PC-3 (cell line): ENCODE measurements around the gene SVIL. TPM values are rescaled to one million over a fixed set of nuclear protein-coding genes. Genes with fewer than 3 reads are reported as not detected.

ENCODE experiments used
- ATAC-seq: fragments of 200-7000 bp; cut with Tn5 transposase; 2 replicates; pipeline ENCODE4 v1.9.1; 2020; ENCODE audit warnings: mild to moderate bottlenecking, moderate library complexity
- BruUV-seq: library from RNA; stranded (reverse); fragments of 400-500 nt; replicated peaks from 2 replicates; lab custom pipeline; 2021; lab: Mats Ljungman, UMichigan
- CTCF ChIA-PET: fragments of 300-600 bp; sonication (Branson Sonifier 250); formaldehyde crosslinking; loops from one replicate; lab custom pipeline; 2022; ENCODE audit warnings: antibody characterized with exemption; lab: Charles Lee
- POLR2A ChIA-PET: fragments of 300-600 bp; sonication (Branson Sonifier 250); formaldehyde crosslinking; loops from one replicate; lab custom pipeline; 2022; ENCODE audit warnings: antibody characterized with exemption; ENCODE audit not compliant: unreplicated experiment; lab: Charles Lee
- DNase-seq: peaks from one replicate; pipeline ENCODE4 v3.0.0-alpha.2; 2015
- H2AFZ ChIP-seq: fragments of 300-600 bp; sonication (generic); 2 replicates; pipeline ENCODE4 v1.6.0; 2016; ENCODE audit warnings: antibody characterized with exemption, low read length
- H3F3A ChIP-seq: fragments of 300-600 bp; sonication (generic); one replicate; pipeline ENCODE4 v1.6.0; 2017; ENCODE audit warnings: antibody characterized with exemption, low read length, control low read depth, mild to moderate bottlenecking; ENCODE audit not compliant: unreplicated experiment
- H3K27ac ChIP-seq: fragments of 300-600 bp; sonication (generic); 2 replicates; pipeline ENCODE4 v1.5.1; 2016; ENCODE audit warnings: mild to moderate bottlenecking, low read length
- H3K27me3 ChIP-seq: fragments of 300-600 bp; sonication (generic); 2 replicates; pipeline ENCODE4 v1.6.1; 2016; ENCODE audit warnings: low read length, mixed read lengths
- H3K36me3 ChIP-seq: fragments of 300-600 bp; sonication (generic); 2 replicates; pipeline ENCODE4 v1.6.1; 2016; ENCODE audit warnings: low read depth, mixed run types, low read length, mixed read lengths
- H3K4me1 ChIP-seq: fragments of 300-600 bp; sonication (generic); 2 replicates; pipeline ENCODE4 v1.5.1; 2016; ENCODE audit warnings: low read length; ENCODE audit not compliant: insufficient read depth
- H3K4me2 ChIP-seq: fragments of 300-600 bp; sonication (generic); 2 replicates; pipeline ENCODE4 v1.6.0; 2016; ENCODE audit warnings: low read length
- H3K4me3 ChIP-seq: fragments of 300-600 bp; sonication (generic); 2 replicates; pipeline ENCODE4 v1.5.1; 2016; ENCODE audit warnings: mild to moderate bottlenecking, low read length, mixed read lengths
- H3K79me2 ChIP-seq: fragments of 300-600 bp; sonication (generic); 2 replicates; pipeline ENCODE4 v1.6.1; 2017; ENCODE audit warnings: low read length, mixed read lengths
- H3K9ac ChIP-seq: fragments of 300-600 bp; sonication (generic); 2 replicates; pipeline ENCODE4 v1.6.0; 2016; ENCODE audit warnings: mild to moderate bottlenecking, low read length
- H3K9me2 ChIP-seq: fragments of 300-600 bp; sonication (generic); replicated peaks from 2 replicates; pipeline ENCODE4 v1.6.1; 2016; ENCODE audit warnings: mixed run types, low read length, mixed read lengths
- H3K9me3 ChIP-seq: fragments of 300-600 bp; sonication (generic); 2 replicates; pipeline ENCODE4 v1.6.1; 2016; ENCODE audit warnings: low read length, mixed read lengths
- H4K20me1 ChIP-seq: fragments of 300-600 bp; sonication (generic); 2 replicates; pipeline ENCODE4 v1.6.1; 2016; ENCODE audit warnings: low read length, mixed read lengths
- EZH2 ChIP-seq: fragments of 300-600 bp; sonication (generic); IDR thresholded peaks from one replicate; pipeline ENCODE4 v1.6.1; 2017; ENCODE audit warnings: antibody characterized with exemption, mild to moderate bottlenecking, low read length; ENCODE audit not compliant: unreplicated experiment
- EZH2phosphoT487 ChIP-seq: fragments of 300-600 bp; sonication (generic); IDR thresholded peaks from 2 replicates; pipeline ENCODE4 v1.6.1; 2018; ENCODE audit warnings: mild to moderate bottlenecking, antibody characterized with exemption, low read length, borderline replicate concordance
- intact Hi-C: fragments of 100-400 bp; cut with micrococcal nuclease; formaldehyde crosslinking; loops from 2 replicates; pipeline ENCODE4 v1.9.0; 2023
- total RNA-seq: library from RNA; depleted of rRNA; stranded (reverse); fragments of >200 nt; gene quantifications from 2 replicates; pipeline ENCODE4 v1.2.3, GENCODE V29; 2014
- TF ChIP-seq, protein P1 (sequence below): fragments of 300-600 bp; sonication (generic); conservative IDR thresholded peaks from 2 replicates; pipeline ENCODE4 v1.5.1; 2017; ENCODE audit warnings: antibody characterized with exemption, low read depth, mild to moderate bottlenecking, low read length

Gene SVIL
- total RNA-seq, 1 experiment from 2014 or later: 19.2 TPM

DNA sequence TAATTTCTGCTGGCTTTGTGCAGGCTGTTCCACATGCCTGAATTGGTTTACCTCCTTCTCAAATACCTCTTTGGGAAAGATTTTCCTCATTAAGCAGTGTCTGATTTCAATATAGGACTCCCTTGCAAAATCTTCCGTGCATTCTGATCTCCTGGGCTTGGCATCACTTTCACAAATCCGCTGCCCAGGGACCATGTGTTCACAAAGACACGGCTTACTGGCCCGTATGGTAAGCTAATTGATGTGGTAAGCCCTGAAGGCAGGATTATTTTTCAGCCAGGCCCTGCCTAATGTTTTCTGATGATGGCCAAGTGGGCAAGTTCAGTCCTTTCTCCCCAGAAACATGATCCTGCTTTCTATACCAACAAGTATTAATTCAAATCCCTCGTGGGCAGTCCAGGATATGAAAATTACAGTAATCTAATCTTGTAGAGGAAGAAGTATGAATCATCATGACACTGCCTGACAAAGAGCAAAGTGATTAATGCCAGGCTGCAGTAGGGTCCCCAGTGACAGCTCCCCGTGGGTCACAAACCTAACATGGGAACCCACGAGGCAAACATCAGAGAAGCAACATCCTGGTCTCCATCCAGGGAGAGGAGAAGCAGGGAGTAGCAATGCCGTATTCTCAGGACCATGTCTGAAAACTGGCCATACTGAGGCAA lies 11.6 kb upstream of the SVIL start:
- H3K4me2 ChIP-seq: peak overlapping the region; percentile 47
- no peaks in the 10 kb centered on the region for H3K9me3 ChIP-seq
- H2AFZ ChIP-seq: no peak overlapping the region
- H3K79me2 ChIP-seq: peaks cover 36% of the 10 kb centered on the region
- BruUV-seq: no TSS peak
- ChIA-PET POLR2A (no interaction called here), CTCF (no interaction called here)
- H3K4me3 ChIP-seq: no peak overlapping the region
- no peaks in the 10 kb centered on the region for H3F3A ChIP-seq
- H3K4me1 ChIP-seq: peaks cover 37% of the 10 kb centered on the region
- ATAC-seq (peak; percentile 65), DNase-seq (peak; percentile 57)
- no peaks in the 10 kb centered on the region for H3K36me3 ChIP-seq
- 0 out of 2 replicates have a peak overlapping the region, but pooled peaks have one; percentile 9 for H3K9ac ChIP-seq
- H3K9me2 ChIP-seq: no peaks in the 10 kb centered on the region
- H3K27ac ChIP-seq: peak overlapping the region; percentile 60
- no peaks in the 10 kb centered on the region for H3K27me3 ChIP-seq
- intact Hi-C loops: no loop called here
- no peaks in the 10 kb centered on the region for H4K20me1 ChIP-seq
- no peak for TF ChIP-seq EZH2phosphoT487
- TF ChIP-seq, protein P1, sequence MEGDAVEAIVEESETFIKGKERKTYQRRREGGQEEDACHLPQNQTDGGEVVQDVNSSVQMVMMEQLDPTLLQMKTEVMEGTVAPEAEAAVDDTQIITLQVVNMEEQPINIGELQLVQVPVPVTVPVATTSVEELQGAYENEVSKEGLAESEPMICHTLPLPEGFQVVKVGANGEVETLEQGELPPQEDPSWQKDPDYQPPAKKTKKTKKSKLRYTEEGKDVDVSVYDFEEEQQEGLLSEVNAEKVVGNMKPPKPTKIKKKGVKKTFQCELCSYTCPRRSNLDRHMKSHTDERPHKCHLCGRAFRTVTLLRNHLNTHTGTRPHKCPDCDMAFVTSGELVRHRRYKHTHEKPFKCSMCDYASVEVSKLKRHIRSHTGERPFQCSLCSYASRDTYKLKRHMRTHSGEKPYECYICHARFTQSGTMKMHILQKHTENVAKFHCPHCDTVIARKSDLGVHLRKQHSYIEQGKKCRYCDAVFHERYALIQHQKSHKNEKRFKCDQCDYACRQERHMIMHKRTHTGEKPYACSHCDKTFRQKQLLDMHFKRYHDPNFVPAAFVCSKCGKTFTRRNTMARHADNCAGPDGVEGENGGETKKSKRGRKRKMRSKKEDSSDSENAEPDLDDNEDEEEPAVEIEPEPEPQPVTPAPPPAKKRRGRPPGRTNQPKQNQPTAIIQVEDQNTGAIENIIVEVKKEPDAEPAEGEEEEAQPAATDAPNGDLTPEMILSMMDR: no peak
- TF ChIP-seq EZH2: no peak

DNA sequence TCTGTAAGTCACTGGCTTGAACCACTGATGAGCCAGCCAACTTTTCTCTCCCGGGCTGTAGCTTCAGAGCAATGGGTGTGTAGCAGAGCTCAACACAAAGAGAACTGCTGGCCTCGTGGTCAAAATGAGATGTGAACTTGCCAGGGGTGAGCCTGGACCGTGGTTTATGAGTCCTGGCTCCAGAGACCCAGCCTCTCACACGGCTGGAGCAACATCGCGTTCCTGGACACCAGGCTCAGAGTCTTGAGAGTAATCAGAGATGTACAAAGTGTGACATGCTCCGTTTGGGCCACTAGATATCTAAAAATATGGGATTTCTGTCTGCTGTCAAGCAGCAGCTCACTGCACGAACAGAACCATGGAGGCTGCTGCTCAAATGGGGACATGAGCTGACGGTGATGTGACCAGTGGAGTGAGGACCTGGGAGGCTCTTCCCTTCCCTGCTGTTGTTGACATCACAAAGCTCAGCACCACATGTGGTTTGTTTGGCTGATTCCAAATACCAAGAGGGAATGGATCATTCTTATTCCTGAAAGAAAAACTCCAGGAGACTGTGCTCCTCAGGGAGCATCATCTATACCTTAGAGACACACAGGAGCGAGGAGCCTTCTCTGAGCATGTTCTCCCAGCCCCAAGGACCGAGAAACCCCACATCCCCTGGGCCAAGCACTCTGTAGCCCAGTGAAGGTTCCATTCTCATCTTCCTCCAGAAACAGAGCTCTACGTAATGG lies 9.2 kb upstream of the SVIL start:
- H3K9me2 ChIP-seq: no peaks in the 10 kb centered on the region
- ATAC-seq (no peak), DNase-seq (no peak)
- ChIA-PET CTCF (no interaction called here), POLR2A (no interaction called here)
- H3K27ac ChIP-seq: no peak overlapping the region
- no peaks in the 10 kb centered on the region for H3K9me3 ChIP-seq
- no peak overlapping the region for H3K4me2 ChIP-seq
- no TSS peak for BruUV-seq
- no peaks in the 10 kb centered on the region for H3K27me3 ChIP-seq
- intact Hi-C loops: no loop called here
- no peak overlapping the region for H3K9ac ChIP-seq
- H3K4me3 ChIP-seq: no peak overlapping the region
- H4K20me1 ChIP-seq: no peaks in the 10 kb centered on the region
- H3K4me1 ChIP-seq: peaks cover 33% of the 10 kb centered on the region
- no peaks in the 10 kb centered on the region for H3K36me3 ChIP-seq
- TF ChIP-seq EZH2phosphoT487 (no peak), EZH2 (no peak)
- TF ChIP-seq, protein P1: no peak
- no peaks in the 10 kb centered on the region for H3F3A ChIP-seq
- H3K79me2 ChIP-seq: peaks cover 30% of the 10 kb centered on the region
- H2AFZ ChIP-seq: no peak overlapping the region

- Histone ChIP-seq H3K9ac (no peak overlapping the region), H3K27ac (no peak overlapping the region), H3F3A (no peaks in the 10 kb centered on the region), H3K36me3 (no peaks in the 10 kb centered on the region), H3K27me3 (no peaks in the 10 kb centered on the region), H2AFZ (no peak overlapping the region), H3K4me2 (no peak overlapping the region), H3K4me1 (peaks cover 25% of the 10 kb centered on the region), H3K9me2 (no peaks in the 10 kb centered on the region), H3K79me2 (peaks cover 23% of the 10 kb centered on the region), H4K20me1 (no peaks in the 10 kb centered on the region), H3K4me3 (no peak overlapping the region), H3K9me3 (no peaks in the 10 kb centered on the region)
- BruUV-seq: no TSS peak
- ATAC-seq (no peak), DNase-seq (no peak)
- POLR2A ChIA-PET: no interaction called here
- TF ChIP-seq, protein P1: no peak
- TF ChIP-seq EZH2: no peak
- TF ChIP-seq EZH2phosphoT487: no peak
- CTCF ChIA-PET: no interaction called here
- intact Hi-C loops: no loop called here
Measured at GRCh38 chr10:29642990-29643389, 8.2 kb upstream of the SVIL start.
